HG03045 (cell line): ENCODE results near the gene LRP1B.
A peak's percentile ranks its signal among the peaks of the same experiment; 100 is the strongest.

Experiments
- ATAC-seq: cut with Tn5 transposase; IDR thresholded peaks from one replicate; pipeline ENCODE4 v1.9.1; 2021; ENCODE audit warnings: mild to moderate bottlenecking, moderate library complexity; ENCODE audit not compliant: unreplicated experiment

LRP1B gene

GRCh38 chr2:141526760-141527159 lies 604.1 kb downstream of the LRP1B start:
- ATAC-seq = no peak

GRCh38 chr2:141524777-141525176 lies 606.0 kb downstream of the LRP1B start:
- no peak for ATAC-seq

GRCh38 chr2:141523199-141523598 lies 607.6 kb downstream of the LRP1B start:
- ATAC-seq = peak; percentile 56

GRCh38 chr2:141522702-141523101 lies 608.1 kb downstream of the LRP1B start:
- no peak for ATAC-seq

- peak; percentile 59 for ATAC-seq
These were observed 608.8 kb downstream of the LRP1B start for GRCh38 chr2:141522048-141522447.

GRCh38 chr2:141519906-141520305 lies 610.9 kb downstream of the LRP1B start:
- no peak for ATAC-seq

GRCh38 chr2:141517852-141518421 lies 612.9 kb downstream of the LRP1B start:
- no peak for ATAC-seq

- ATAC-seq = no peak
These were observed 613.5 kb downstream of the LRP1B start for GRCh38 chr2:141517180-141517851.

GRCh38 chr2:141515931-141516330 lies 614.9 kb downstream of the LRP1B start:
- no peak for ATAC-seq

- ATAC-seq = peak; percentile 100
These were observed 617.0 kb downstream of the LRP1B start for GRCh38 chr2:141513853-141514252.

- ATAC-seq = no peak
These were observed 621.8 kb downstream of the LRP1B start for GRCh38 chr2:141508806-141509595.

GRCh38 chr2:141508086-141508752 lies 622.6 kb downstream of the LRP1B start:
- no peak for ATAC-seq

- ATAC-seq = no peak
These were observed 624.7 kb downstream of the LRP1B start for GRCh38 chr2:141506135-141506534.

- no peak for ATAC-seq
These were observed 629.1 kb downstream of the LRP1B start for GRCh38 chr2:141501752-141502151.

GRCh38 chr2:141499123-141499522 lies 631.7 kb downstream of the LRP1B start:
- ATAC-seq = no peak

GRCh38 chr2:141498561-141498960 lies 632.3 kb downstream of the LRP1B start:
- ATAC-seq = no peak

- no peak for ATAC-seq
These were observed 633.5 kb downstream of the LRP1B start for GRCh38 chr2:141497272-141497671.

GRCh38 chr2:141496810-141497209 lies 634.0 kb downstream of the LRP1B start:
- ATAC-seq = no peak

GRCh38 chr2:141493936-141494335 lies 636.9 kb downstream of the LRP1B start:
- no peak for ATAC-seq

- ATAC-seq = no peak
These were observed 638.0 kb downstream of the LRP1B start for GRCh38 chr2:141492816-141493215.

- no peak for ATAC-seq
These were observed 639.9 kb downstream of the LRP1B start for GRCh38 chr2:141490886-141491285.
